Chondrocyte (in vitro differentiated cells): ENCODE measurements around the gene ALPL. TPM values are rescaled to one million over a fixed set of nuclear protein-coding genes. Genes with fewer than 3 reads are reported as not detected.

Experiments used
- DNase-seq: peaks from one replicate; pipeline ENCODE4 v3.0.0; 2021; ENCODE audit warnings: mixed read lengths, low spot score
- H3K27ac Mint-ChIP-seq: one replicate; pipeline ENCODE4 v1.8.0; 2021; ENCODE audit warnings: mild to moderate bottlenecking, moderate library complexity, mixed read lengths; ENCODE audit not compliant: unreplicated experiment
- H3K27me3 Mint-ChIP-seq: 2 replicates; pipeline ENCODE4 v1.8.0; 2021; ENCODE audit warnings: low read depth, mixed read lengths
- H3K36me3 Mint-ChIP-seq: 2 replicates; pipeline ENCODE4 v1.8.0; 2021; ENCODE audit warnings: low read depth, mixed read lengths
- H3K4me1 Mint-ChIP-seq: 2 replicates; pipeline ENCODE4 v1.8.0; 2021; ENCODE audit warnings: low read depth, mild to moderate bottlenecking, mixed read lengths
- H3K4me3 Mint-ChIP-seq: one replicate; pipeline ENCODE4 v1.8.0; 2021; ENCODE audit warnings: mild to moderate bottlenecking, moderate library complexity, mixed read lengths; ENCODE audit not compliant: unreplicated experiment
- H3K9me3 Mint-ChIP-seq: 2 replicates; pipeline ENCODE4 v1.8.0; 2021; ENCODE audit warnings: low read depth, mixed read lengths
- CTCF ChIP-seq: fragments of 200-600 bp; sonication (generic); IDR thresholded peaks from 2 replicates; pipeline ENCODE4 v1.5.0; 2021; ENCODE audit warnings: antibody characterized with exemption, mild to moderate bottlenecking, moderate library complexity
- total RNA-seq: library from RNA; stranded (reverse); gene quantifications from 3 replicates; pipeline ENCODE4 v1.2.1, GENCODE V29; 2021

ALPL gene
- total RNA-seq, 1 donor from 2014 or later, result 19.2 TPM

- Mint-ChIP-seq H3K4me1 (peaks cover 24% of the 10 kb centered on the region), H3K27ac (no peak overlapping the region), H3K9me3 (no peaks in the 10 kb centered on the region), H3K4me3 (no peak overlapping the region), H3K36me3 (no peaks in the 10 kb centered on the region), H3K27me3 (peaks cover 3% of the 10 kb centered on the region)
- no peak for DNase-seq
- no peak for TF ChIP-seq CTCF
Measured at GRCh38 chr1:21587602-21587953, 78.4 kb downstream of the ALPL start.

GRCh38 chr1:21589618-21590017 is 80.4 kb downstream of the ALPL start:
- Mint-ChIP-seq H3K4me3 (no peak overlapping the region), H3K27ac (no peak overlapping the region), H3K4me1 (peaks cover 27% of the 10 kb centered on the region), H3K36me3 (no peaks in the 10 kb centered on the region), H3K9me3 (no peaks in the 10 kb centered on the region), H3K27me3 (peaks cover 3% of the 10 kb centered on the region)
- no peak for DNase-seq
- no peak for TF ChIP-seq CTCF

GRCh38 chr1:21590126-21590880 is 81.1 kb downstream of the ALPL start:
- Mint-ChIP-seq H3K27me3 (peaks cover 3% of the 10 kb centered on the region), H3K4me1 (peaks cover 22% of the 10 kb centered on the region), H3K9me3 (no peaks in the 10 kb centered on the region), H3K36me3 (no peaks in the 10 kb centered on the region), H3K4me3 (no peak overlapping the region), H3K27ac (no peak overlapping the region)
- TF ChIP-seq CTCF, result no peak
- DNase-seq, result no peak

- DNase-seq, result no peak
- no peaks in the 10 kb centered on the region for H3K36me3 Mint-ChIP-seq
- H3K4me3 Mint-ChIP-seq, result no peak overlapping the region
- no peaks in the 10 kb centered on the region for H3K9me3 Mint-ChIP-seq
- peaks cover 25% of the 10 kb centered on the region for H3K4me1 Mint-ChIP-seq
- peaks cover 4% of the 10 kb centered on the region for H3K27me3 Mint-ChIP-seq
- no peak overlapping the region for H3K27ac Mint-ChIP-seq
- TF ChIP-seq CTCF, result no peak
Measured at GRCh38 chr1:21590934-21591333, 81.7 kb downstream of the ALPL start.

GRCh38 chr1:21592086-21592865 is 83.1 kb downstream of the ALPL start:
- Mint-ChIP-seq H3K36me3 (no peaks in the 10 kb centered on the region), H3K9me3 (no peaks in the 10 kb centered on the region), H3K4me3 (no peak overlapping the region), H3K27ac (no peak overlapping the region), H3K4me1 (peaks cover 13% of the 10 kb centered on the region), H3K27me3 (peaks cover 4% of the 10 kb centered on the region)
- no peak for DNase-seq
- TF ChIP-seq CTCF, result no peak
